ENCODE measurements around the gene FMN2.

Gene FMN2

GRCh38 chr1:240468656-240469055 is 377.0 kb downstream of the FMN2 start:
- DNase-seq (ENCODE audit: low spot score) = no peak
- no peak for TF ChIP-seq CTCF (IDR thresholded peaks at IDR 0.05; ENCODE audit: extremely low read depth, insufficient read depth, missing control alignments)
- in situ Hi-C loops (cut with MboI; ENCODE audit: low pct_unique_long_range_greater_than_20kb, low sequenced_read_pairs, unreplicated experiment) = no loop called here

- no peak for TF ChIP-seq CTCF (IDR thresholded peaks at IDR 0.05; ENCODE audit: extremely low read depth, insufficient read depth, missing control alignments)
- in situ Hi-C loops (cut with MboI; ENCODE audit: low pct_unique_long_range_greater_than_20kb, low sequenced_read_pairs, unreplicated experiment) = no loop called here
Observed at GRCh38 chr1:240474133-240474614, 382.5 kb downstream of the FMN2 start.

GRCh38 chr1:240475832-240476231 is 384.1 kb downstream of the FMN2 start:
- in situ Hi-C loops (cut with MboI; ENCODE audit: low pct_unique_long_range_greater_than_20kb, low sequenced_read_pairs, unreplicated experiment) = no loop called here
- DNase-seq (ENCODE audit: low spot score) = no peak
- TF ChIP-seq CTCF (IDR thresholded peaks at IDR 0.05; ENCODE audit: extremely low read depth, insufficient read depth, missing control alignments) = no peak

More at GRCh38 chr1:240474133-240474614, 382.5 kb downstream of the FMN2 start:
- DNase-seq (ENCODE audit: low spot score) = no peak

GRCh38 chr1:240478536-240478935 is 386.9 kb downstream of the FMN2 start:
- no peak for DNase-seq (ENCODE audit: low spot score)
- in situ Hi-C loops (cut with MboI; ENCODE audit: low pct_unique_long_range_greater_than_20kb, low sequenced_read_pairs, unreplicated experiment) = no loop called here
- no peak for TF ChIP-seq CTCF (IDR thresholded peaks at IDR 0.05; ENCODE audit: extremely low read depth, insufficient read depth, missing control alignments)

- no peak for DNase-seq (ENCODE audit: low spot score)
- TF ChIP-seq CTCF (IDR thresholded peaks at IDR 0.05; ENCODE audit: extremely low read depth, insufficient read depth, missing control alignments) = no peak
- in situ Hi-C loops (cut with MboI; ENCODE audit: low pct_unique_long_range_greater_than_20kb, low sequenced_read_pairs, unreplicated experiment) = no loop called here
Observed at GRCh38 chr1:240484804-240485443, 393.2 kb downstream of the FMN2 start.

- in situ Hi-C loops (cut with MboI; ENCODE audit: low pct_unique_long_range_greater_than_20kb, low sequenced_read_pairs, unreplicated experiment) = no loop called here
- no peak for DNase-seq (ENCODE audit: low spot score)
- no peak for TF ChIP-seq CTCF (IDR thresholded peaks at IDR 0.05; ENCODE audit: extremely low read depth, insufficient read depth, missing control alignments)
Observed at GRCh38 chr1:240486611-240487010, 394.9 kb downstream of the FMN2 start.
